Measurements from ENCODE around the gene BPIFA2. TPM values are rescaled to one million over a fixed set of nuclear protein-coding genes. Genes with fewer than 3 reads are reported as not detected.

The BPIFA2 gene
- polyA plus RNA-seq, 3 donors = not detected

- Histone ChIP-seq H3K27me3 (ENCODE audit: control insufficient read depth in 2 of 2, insufficient read depth in 2 of 2, low read length in 2 of 2) (no peaks in the 10 kb centered on the region), H3K9me3 (replicated peaks in 1 of 2; ENCODE audit: control insufficient read depth in 1 of 2, insufficient read depth in 1 of 2, low read length in 2 of 2) (no peaks in the 10 kb centered on the region), H3K4me1 (ENCODE audit: control insufficient read depth in 1 of 2, insufficient read depth in 2 of 2, low read length in 2 of 2) (no peaks in the 10 kb centered on the region), H3K4me3 (replicated peaks in 1 of 3; ENCODE audit: low read depth in 2 of 3, low read length in 3 of 3) (no peak overlapping the region), H3K36me3 (replicated peaks in 1 of 2; ENCODE audit: control insufficient read depth in 1 of 2, insufficient read depth in 2 of 2, low read length in 2 of 2) (no peaks in the 10 kb centered on the region), H3K9ac (ENCODE audit: insufficient read depth, low read length, poor library complexity, severe bottlenecking) (no peak overlapping the region), H4K20me1 (ENCODE audit: insufficient read depth, low read length) (no peaks in the 10 kb centered on the region), H2AFZ (ENCODE audit: insufficient read depth, low read depth, low read length, poor library complexity, severe bottlenecking) (no peak overlapping the region), H3K79me2 (ENCODE audit: insufficient read depth, low read length) (no peaks in the 10 kb centered on the region), H3K4me2 (replicated peaks; ENCODE audit: extremely low read depth, low read length, poor library complexity, severe bottlenecking) (no peak overlapping the region), H3K27ac (ENCODE audit: low read depth in 1 of 2, low read length in 2 of 2) (no peak overlapping the region)
- no peak overlapping the region for H3K27ac Mint-ChIP-seq
- H3K36me3 Mint-ChIP-seq = no peaks in the 10 kb centered on the region
- H3K4me3 Mint-ChIP-seq = no peak overlapping the region
- peaks cover 0 to 7% (median 2%) of the 10 kb centered on the region in 3 donors for H3K27me3 Mint-ChIP-seq (ENCODE audit: low read depth in 3 of 3)
- WGBS (ENCODE audit: insufficient coverage) = 89% methylated on average over 3 of the region's 9 CpGs
- intact Hi-C loops (cut with micrococcal nuclease) = no loop called here
- no peaks in the 10 kb centered on the region for H3K9me3 Mint-ChIP-seq
- TF ChIP-seq CTCF (IDR thresholded peaks at IDR 0.05) = no peak
- no peak for DNase-seq
- no peaks in the 10 kb centered on the region for H3K4me1 Mint-ChIP-seq
Measured at GRCh38 chr20:33158637-33159385, 9.1 kb upstream of the BPIFA2 start.

GRCh38 chr20:33159713-33160112 is 8.2 kb upstream of the BPIFA2 start:
- no peaks in the 10 kb centered on the region for H3K4me1 Mint-ChIP-seq
- Histone ChIP-seq H3K27me3 (ENCODE audit: control insufficient read depth in 2 of 2, insufficient read depth in 2 of 2, low read length in 2 of 2) (no peaks in the 10 kb centered on the region), H3K9ac (ENCODE audit: insufficient read depth, low read length, poor library complexity, severe bottlenecking) (no peak overlapping the region), H3K36me3 (replicated peaks in 1 of 2; ENCODE audit: control insufficient read depth in 1 of 2, insufficient read depth in 2 of 2, low read length in 2 of 2) (no peaks in the 10 kb centered on the region), H3K4me3 (replicated peaks in 1 of 3; ENCODE audit: low read depth in 2 of 3, low read length in 3 of 3) (no peak overlapping the region), H4K20me1 (ENCODE audit: insufficient read depth, low read length) (no peaks in the 10 kb centered on the region), H3K27ac (ENCODE audit: low read depth in 1 of 2, low read length in 2 of 2) (no peak overlapping the region), H3K9me3 (replicated peaks in 1 of 2; ENCODE audit: control insufficient read depth in 1 of 2, insufficient read depth in 1 of 2, low read length in 2 of 2) (no peaks in the 10 kb centered on the region), H3K79me2 (ENCODE audit: insufficient read depth, low read length) (no peaks in the 10 kb centered on the region), H3K4me1 (ENCODE audit: control insufficient read depth in 1 of 2, insufficient read depth in 2 of 2, low read length in 2 of 2) (no peaks in the 10 kb centered on the region), H3K4me2 (replicated peaks; ENCODE audit: extremely low read depth, low read length, poor library complexity, severe bottlenecking) (no peak overlapping the region), H2AFZ (ENCODE audit: insufficient read depth, low read depth, low read length, poor library complexity, severe bottlenecking) (no peak overlapping the region)
- H3K27me3 Mint-ChIP-seq (ENCODE audit: low read depth in 3 of 3) = peaks cover 0 to 8% (median 2%) of the 10 kb centered on the region in 3 donors
- H3K4me3 Mint-ChIP-seq = no peak overlapping the region
- no peaks in the 10 kb centered on the region for H3K36me3 Mint-ChIP-seq
- H3K9me3 Mint-ChIP-seq = no peaks in the 10 kb centered on the region
- WGBS (ENCODE audit: insufficient coverage) = 84% methylated on average over 2 of the region's 3 CpGs
- TF ChIP-seq CTCF (IDR thresholded peaks at IDR 0.05) = no peak
- no peak overlapping the region for H3K27ac Mint-ChIP-seq
- intact Hi-C loops (cut with micrococcal nuclease) = no loop called here
- DNase-seq = no peak

Measured in CD14-positive monocyte (primary cell).